Sigmoid colon (tissue), 7 donors: ENCODE results near the gene PCDHB5. TPM values are rescaled to one million over a fixed set of nuclear protein-coding genes. Genes with fewer than 3 reads are reported as not detected.
"Not testable (repeated sequence)": the region's sequence is repeated elsewhere in the genome, so short reads cannot be mapped to it uniquely, and the experiment has no call there.

Source experiments
- DNase-seq: peaks from one replicate; pipeline ENCODE4 v3.0.0-alpha.2; 2019
- H3K27ac ChIP-seq, 4 donors: fragments of 200-600 bp; sonication (generic); one replicate each; pipeline ENCODE4 v1.5.1; 2016 to 2019; ENCODE audit warnings: mild to moderate bottlenecking in 1 of 4
- H3K27me3 ChIP-seq, 3 donors: fragments of 200-600 bp; sonication (generic); one replicate each; pipeline ENCODE4 v1.5.1; 2019; ENCODE audit warnings: mild to moderate bottlenecking in 1 of 3
- H3K36me3 ChIP-seq, 4 donors: fragments of 200-600 bp; sonication (generic); one replicate each; pipeline ENCODE4 v1.5.1; 2016 to 2019
- H3K4me1 ChIP-seq, 4 donors: fragments of 200-600 bp; sonication (generic); one replicate each; pipeline ENCODE4 v1.5.1; 2017 to 2019
- H3K4me3 ChIP-seq, 4 donors: fragments of 200-600 bp; sonication (generic); one replicate each; pipeline ENCODE4 v1.5.1; 2017 to 2019; ENCODE audit warnings: mild to moderate bottlenecking in 2 of 4, moderate library complexity in 1 of 4
- H3K9me3 ChIP-seq, 4 donors: fragments of 200-600 bp in 3 of 4; sonication (generic) in 3 of 4; one replicate each; pipeline versions ENCODE4 v1.5.1 to v1.6.1; 2013 to 2019
- CTCF ChIP-seq, 4 experiments: fragments of 450-650 bp in 3 of 4; fragments of 200-600 bp in 1 of 4; IDR thresholded peaks; one replicate each; pipeline ENCODE4 v1.5.1; 2016 to 2019; ENCODE audit warnings: antibody characterized with exemption in 4 of 4, mild to moderate bottlenecking in 3 of 4, moderate library complexity in 2 of 4
- EP300 ChIP-seq, 4 donors: sonication (generic); formaldehyde crosslinking; IDR thresholded peaks; one replicate each; pipeline ENCODE4 v1.6.1; 2017; ENCODE audit warnings: antibody characterized with exemption in 4 of 4
- POLR2A ChIP-seq, 2 donors: fragments of 450-650 bp; IDR thresholded peaks; one replicate each; pipeline ENCODE4 v1.6.1; 2016; ENCODE audit warnings: antibody characterized with exemption in 2 of 2, mild to moderate bottlenecking in 2 of 2, moderate library complexity in 2 of 2
- POLR2AphosphoS5 ChIP-seq, 4 donors: sonication (generic); formaldehyde crosslinking; IDR thresholded peaks; one replicate each; pipeline ENCODE4 v1.6.1; 2017; ENCODE audit warnings: antibody characterized with exemption in 4 of 4
- WGBS, 2 donors: extraction: QIAGEN DNeasy Blood & Tissue Kit; methylation state at CpG; one replicate each; pipeline ENCODE4 v1.1.7; 2013; 5-methylcytosine and 5-hydroxymethylcytosine counted together
- intact Hi-C: fragments of 100-400 bp; cut with DNase I; formaldehyde crosslinking; loops from one replicate; pipeline ENCODE4 v1.15.1; 2023
- polyA plus RNA-seq, 3 donors: library from polyadenylated mRNA; stranded (reverse); fragments of 200-250 nt; gene quantifications; one replicate each; pipeline ENCODE4 v1.2.3, GENCODE V29; 2013
- total RNA-seq, 4 donors: library from RNA; depleted of rRNA; stranded (reverse); fragments of >200 nt; gene quantifications; one replicate each; pipeline ENCODE4 v1.1.0, GENCODE V29; 2016
- donor health status: healthy with polysubstance abuse.
- donor health status: Bipolar disorder and iron deficiency.
- donor health status: healthy.

Gene PCDHB5
- total and polyA plus RNA-seq, 7 donors, result under 0.01 to 6.5 (median 3.2) TPM; not detected in 1

GRCh38 chr5:141149812-141150211 lies 14.8 kb downstream of the PCDHB5 start, which contains the start of gene PCDHB6:
TSS of gene PCDHB6 (plus strand) at chr5:141150057. CDS start at chr5:141150258, 201 bp downstream.
- peaks cover 0 to 18% (median 0%) of the 10 kb centered on the region in 3 donors for H3K27me3 ChIP-seq
- H3K9me3 ChIP-seq, result peaks cover 6 to 51% (median 28%) of the 10 kb centered on the region in 4 donors
- 20 to 41% methylated on average over 18 of the region's 18 CpGs for WGBS, 2 donors
- no peaks in the 10 kb centered on the region for H3K36me3 ChIP-seq
- TF ChIP-seq POLR2AphosphoS5 (IDR thresholded peaks at IDR 0.05) (no peak), POLR2A (IDR thresholded peaks at IDR 0.05) (no peak), CTCF (IDR thresholded peaks at IDR 0.05) (no peak)
- intact Hi-C loops, result no loop called here
- H3K27ac ChIP-seq, result no peak within 1 kb of the TSS
- no peak for DNase-seq
- peak within 1 kb of the TSS in 1 of 4 donors; percentile 27 for H3K4me3 ChIP-seq
- H3K4me1 ChIP-seq, result no peaks in the 10 kb centered on the region

GRCh38 chr5:141150224-141150992 lies 15.4 kb downstream of the PCDHB5 start:
- peak overlapping the region in 1 of 4 donors; percentile 27 for H3K4me3 ChIP-seq
- peaks cover 6 to 55% (median 29%) of the 10 kb centered on the region in 4 donors for H3K9me3 ChIP-seq
- intact Hi-C loops, result no loop called here
- peaks cover 0 to 18% (median 0%) of the 10 kb centered on the region in 3 donors for H3K27me3 ChIP-seq
- WGBS, 2 donors, result 49 to 66% methylated on average over 33 of the region's 33 CpGs
- DNase-seq, result no peak
- TF ChIP-seq POLR2A (IDR thresholded peaks at IDR 0.05) (no peak), EP300 (IDR thresholded peaks at IDR 0.05) (no peak), CTCF (IDR thresholded peaks at IDR 0.05) (no peak), POLR2AphosphoS5 (IDR thresholded peaks at IDR 0.05) (no peak)
- no peak overlapping the region for H3K27ac ChIP-seq
- no peaks in the 10 kb centered on the region for H3K4me1 ChIP-seq
- no peaks in the 10 kb centered on the region for H3K36me3 ChIP-seq

- H3K4me3 ChIP-seq, result no peak overlapping the region
- 45 to 60% methylated on average over 13 of the region's 13 CpGs for WGBS, 2 donors
- H3K9me3 ChIP-seq, result peaks cover 6 to 59% (median 33%) of the 10 kb centered on the region in 4 donors
- TF ChIP-seq POLR2A (IDR thresholded peaks at IDR 0.05) (no peak), CTCF (IDR thresholded peaks at IDR 0.05) (no peak), EP300 (IDR thresholded peaks at IDR 0.05) (no peak), POLR2AphosphoS5 (IDR thresholded peaks at IDR 0.05) (no peak)
- H3K4me1 ChIP-seq, result no peaks in the 10 kb centered on the region
- H3K27ac ChIP-seq, result no peak overlapping the region
- no peaks in the 10 kb centered on the region for H3K36me3 ChIP-seq
- intact Hi-C loops, result no loop called here
- peaks cover 0 to 18% (median 0%) of the 10 kb centered on the region in 3 donors for H3K27me3 ChIP-seq
- DNase-seq, result no peak
Measured at GRCh38 chr5:141150993-141151325, 16.0 kb downstream of the PCDHB5 start.

GRCh38 chr5:141151632-141152031 lies 16.6 kb downstream of the PCDHB5 start:
- peaks cover 6 to 64% (median 33%) of the 10 kb centered on the region in 4 donors for H3K9me3 ChIP-seq
- 44 to 71% methylated on average over 39 of the region's 41 CpGs for WGBS, 2 donors
- H3K4me3 ChIP-seq, H3K4me1 ChIP-seq, H3K36me3 ChIP-seq, DNase-seq, H3K27ac ChIP-seq, intact Hi-C loops: not testable (repeated sequence)
- peaks cover 0 to 25% (median 0%) of the 10 kb centered on the region in 3 donors for H3K27me3 ChIP-seq

GRCh38 chr5:141152096-141152495 lies 17.1 kb downstream of the PCDHB5 start:
- WGBS, 2 donors, result 33 to 71% methylated on average over 36 of the region's 36 CpGs
- H3K27ac ChIP-seq, DNase-seq, H3K4me1 ChIP-seq, H3K4me3 ChIP-seq, intact Hi-C loops, H3K36me3 ChIP-seq: not testable (repeated sequence)
- Histone ChIP-seq H3K9me3 (peaks cover 6 to 66% (median 34%) of the 10 kb centered on the region in 4 donors), H3K27me3 (peaks cover 0 to 27% (median 0%) of the 10 kb centered on the region in 3 donors)
